Natural killer cell (primary cell): Measurements from ENCODE around the gene VPS35L. TPM values are rescaled to one million over a fixed set of nuclear protein-coding genes. Genes with fewer than 3 reads are reported as not detected.

ENCODE experiments used
- ATAC-seq, 3 donors: fragments of 150-1000 bp in 2 of 3; fragments of 200-7000 bp in 1 of 3; cut with Tn5 transposase; 1 replicate in 1 of 3; 2 replicates in 2 of 3; pipeline ENCODE4 v1.10.0; 2021; ENCODE audit warnings: mild to moderate bottlenecking in 2 of 3, moderate library complexity in 2 of 3
- DNase-seq, 2 donors: peaks; one replicate each; pipeline versions ENCODE4 v3.0.0 to v3.0.0-alpha.2; 2013 to 2021; ENCODE audit warnings: mixed read lengths in 1 of 2
- H3K27ac ChIP-seq: one replicate; pipeline ENCODE4 v1.5.1; 2013; ENCODE audit warnings: mild to moderate bottlenecking, low read length
- H3K27me3 ChIP-seq: one replicate; pipeline ENCODE4 v1.6.1; 2013; ENCODE audit warnings: low read length; ENCODE audit not compliant: control insufficient read depth, insufficient read depth
- H3K36me3 ChIP-seq: one replicate; pipeline ENCODE4 v1.6.1; 2013; ENCODE audit warnings: low read length; ENCODE audit not compliant: control insufficient read depth, insufficient read depth
- H3K4me1 ChIP-seq: one replicate; pipeline ENCODE4 v1.6.1; 2013; ENCODE audit warnings: low read length; ENCODE audit not compliant: control insufficient read depth, insufficient read depth
- H3K4me3 ChIP-seq: one replicate; pipeline ENCODE4 v1.5.1; 2013; ENCODE audit warnings: low read length
- H3K9me3 ChIP-seq: one replicate; pipeline ENCODE4 v1.6.1; 2013; ENCODE audit warnings: low read length; ENCODE audit not compliant: control insufficient read depth, insufficient read depth
- H3K27ac Mint-ChIP-seq, 2 donors: one replicate each; pipeline ENCODE4 v1.8.0; 2022; ENCODE audit warnings: mild to moderate bottlenecking in 2 of 2, mixed read lengths in 2 of 2, moderate library complexity in 1 of 2
- H3K27me3 Mint-ChIP-seq, 2 donors: one replicate each; pipeline ENCODE4 v1.8.0; 2022; ENCODE audit warnings: low read depth in 2 of 2, mixed read lengths in 2 of 2
- H3K36me3 Mint-ChIP-seq: one replicate; pipeline ENCODE4 v1.8.0; 2022; ENCODE audit warnings: mixed read lengths
- H3K4me1 Mint-ChIP-seq, 2 donors: one replicate each; pipeline ENCODE4 v1.8.0; 2022; ENCODE audit warnings: mixed read lengths in 2 of 2
- H3K4me3 Mint-ChIP-seq: one replicate; pipeline ENCODE4 v1.8.0; 2022; ENCODE audit warnings: mild to moderate bottlenecking, moderate library complexity, mixed read lengths
- H3K9me3 Mint-ChIP-seq, 2 donors: one replicate each; pipeline ENCODE4 v1.8.0; 2022; ENCODE audit warnings: mixed read lengths in 2 of 2
- CTCF ChIP-seq: fragments of 200-600 bp; IDR thresholded peaks from one replicate; pipeline ENCODE4 v1.8.0; 2022; ENCODE audit warnings: antibody characterized with exemption
- WGBS: methylation state at CpG from one replicate; pipeline ENCODE4 v1.1.7; 2013; ENCODE audit warnings: missing lambda C conversion rate; ENCODE audit not compliant: insufficient coverage; 5-methylcytosine and 5-hydroxymethylcytosine counted together
- intact Hi-C: fragments of 100-400 bp; cut with micrococcal nuclease; formaldehyde crosslinking; loops from one replicate; pipeline ENCODE4 v1.14.2; 2022
- total RNA-seq, 4 donors: library from RNA; stranded (reverse); fragments of 120-200 nt in 1 of 4; gene quantifications; one replicate each; pipeline versions ENCODE4 v1.2.3 to v1.2.4, GENCODE V29; 2013 to 2022

Gene VPS35L
- total RNA-seq, 3 donors from 2014 or later (not counting 1 experiment from before 2014, with no cell fraction given): 37.4 to 53.5 (median 44.4) TPM

GRCh38 chr16:19559242-19559910 lies 3.9 kb downstream of the VPS35L start:
- peak overlapping the region in 1 of 2 donors; percentile 26 for H3K27ac Mint-ChIP-seq

GRCh38 chr16:19560078-19560477 lies 4.6 kb downstream of the VPS35L start:
- Mint-ChIP-seq H3K4me1 (peaks cover 17 to 22% of the 10 kb centered on the region in 2 donors), H3K27ac (no peak overlapping the region), H3K27me3 (no peaks in the 10 kb centered on the region), H3K4me3 (no peak overlapping the region), H3K9me3 (no peaks in the 10 kb centered on the region), H3K36me3 (no peaks in the 10 kb centered on the region)
- H3K4me3 ChIP-seq: no peak overlapping the region
- WGBS: 93% methylated on average over 3 of the region's 4 CpGs
- ATAC-seq: no peak
- no peak overlapping the region for H3K27ac ChIP-seq
- peaks cover 7% of the 10 kb centered on the region for H3K4me1 ChIP-seq
- no peaks in the 10 kb centered on the region for H3K9me3 ChIP-seq
- no peaks in the 10 kb centered on the region for H3K27me3 ChIP-seq
- intact Hi-C loops: no loop called here
- TF ChIP-seq CTCF: no peak
- DNase-seq: no peak
- peaks cover 2% of the 10 kb centered on the region for H3K36me3 ChIP-seq

More at GRCh38 chr16:19559242-19559910, 3.9 kb downstream of the VPS35L start:
- Mint-ChIP-seq H3K36me3 (no peaks in the 10 kb centered on the region), H3K4me3 (no peak overlapping the region), H3K27me3 (no peaks in the 10 kb centered on the region), H3K4me1 (peaks cover 22 to 27% of the 10 kb centered on the region in 2 donors), H3K9me3 (no peaks in the 10 kb centered on the region)
- Histone ChIP-seq H3K4me1 (peaks cover 14% of the 10 kb centered on the region), H3K36me3 (no peaks in the 10 kb centered on the region), H3K27ac (no peak overlapping the region), H3K27me3 (no peaks in the 10 kb centered on the region), H3K4me3 (no peak overlapping the region), H3K9me3 (no peaks in the 10 kb centered on the region)
- DNase-seq (peak in 1 of 2 donors; percentile 82), ATAC-seq (no peak)
- TF ChIP-seq CTCF: peak; percentile 70
- intact Hi-C loops: loop anchor here (1.0 to 5.0 kb wide), 2 partner anchors 327 to 757 kb away; partner anchors contain the start of gene ARL6IP1
- WGBS: 86% methylated on average over 10 of the region's 10 CpGs

- whole genome bisulfite sequencing: 100% methylated on average over 4 of the region's 4 CpGs
- Histone ChIP-seq H3K27ac (no peak overlapping the region), H3K4me1 (no peaks in the 10 kb centered on the region), H3K36me3 (peaks cover 11% of the 10 kb centered on the region), H3K4me3 (no peak overlapping the region), H3K27me3 (no peaks in the 10 kb centered on the region), H3K9me3 (no peaks in the 10 kb centered on the region)
- ATAC-seq (no peak), DNase-seq (no peak)
- Mint-ChIP-seq H3K4me3 (no peak overlapping the region), H3K27ac (peak overlapping the region in 1 of 2 donors; percentile 6), H3K27me3 (no peaks in the 10 kb centered on the region), H3K36me3 (peaks cover 8% of the 10 kb centered on the region), H3K9me3 (no peaks in the 10 kb centered on the region), H3K4me1 (peaks cover 7 to 8% of the 10 kb centered on the region in 2 donors)
- TF ChIP-seq CTCF: no peak
- intact Hi-C loops: no loop called here
These were observed 7.9 kb downstream of the VPS35L start for GRCh38 chr16:19563377-19563776.
